Activated naive CD4-positive, alpha-beta T cell treated with Interleukin-2 at 50 U/mL for 16 hours (primary cell): Measurements from ENCODE around the gene MTCH2.
"Not testable (repeated sequence)": the region's sequence is repeated elsewhere in the genome, so short reads cannot be mapped to it uniquely, and the experiment has no call there.

Source experiments
- DNase-seq: peaks from one replicate; pipeline ENCODE4 v3.0.0-alpha.2; 2020

The MTCH2 gene

DNA sequence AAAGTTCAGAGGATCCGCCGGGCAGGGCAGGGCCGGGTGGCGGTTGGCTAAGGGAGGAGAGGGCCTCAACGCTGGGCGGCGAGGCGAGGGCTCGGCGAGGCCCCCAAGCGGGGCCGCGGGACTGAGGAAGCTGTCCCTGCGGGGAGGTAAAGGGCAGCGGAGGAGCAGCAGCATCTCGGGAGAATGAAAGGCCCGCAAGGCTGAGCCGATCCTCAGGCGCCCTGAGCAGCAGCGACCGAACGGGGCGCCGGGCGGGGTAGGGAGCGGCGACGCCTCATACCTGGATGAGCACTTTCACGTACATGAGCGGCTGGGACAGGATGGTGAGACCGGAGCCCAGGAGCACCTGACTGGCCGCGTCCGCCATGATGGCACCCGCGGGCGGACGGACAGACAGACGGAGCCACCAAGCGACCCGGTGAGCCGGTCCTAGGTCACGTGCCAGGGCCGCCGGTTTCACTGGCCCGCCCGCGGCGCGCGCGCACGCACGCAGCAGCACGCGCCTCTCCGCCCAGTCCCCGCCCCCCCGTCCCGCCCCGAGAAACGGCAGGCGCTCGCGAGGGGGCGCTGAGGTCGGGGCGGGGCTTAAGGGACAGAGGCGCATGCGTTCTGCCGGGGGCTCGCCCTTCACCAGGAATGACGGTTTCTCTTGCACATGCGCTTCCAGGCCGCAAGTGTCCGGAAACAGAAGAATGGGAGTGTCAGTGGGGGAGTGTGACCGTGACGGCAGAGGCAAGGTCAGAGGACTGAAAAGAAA, at the start of gene MTCH2:
Gene MTCH2 (minus strand): TSS at position 461 of the 757 bp plus-strand sequence. CDS start 94 bp downstream, at position 367.
- peak; percentile 96 for DNase-seq

DNA sequence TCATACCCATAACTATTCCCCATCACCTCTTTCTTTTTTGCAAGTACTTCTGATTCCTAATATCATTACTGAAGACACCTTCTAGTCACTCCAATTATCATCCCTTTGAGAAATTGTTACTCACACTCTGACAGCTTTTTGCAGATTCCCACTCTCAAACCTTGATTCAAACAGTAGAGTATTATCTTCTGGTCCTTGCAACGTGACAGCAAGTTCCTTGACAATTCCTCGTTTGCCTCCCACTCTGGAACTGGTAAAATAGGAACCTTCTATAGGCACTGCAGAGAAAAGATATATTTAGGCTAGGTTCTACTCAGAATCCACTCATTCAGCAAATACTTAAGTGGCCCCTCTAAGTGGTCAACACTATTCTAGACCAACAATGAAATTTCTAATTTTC, 49.6 kb upstream of the MTCH2 start:
- DNase-seq = no peak

DNA sequence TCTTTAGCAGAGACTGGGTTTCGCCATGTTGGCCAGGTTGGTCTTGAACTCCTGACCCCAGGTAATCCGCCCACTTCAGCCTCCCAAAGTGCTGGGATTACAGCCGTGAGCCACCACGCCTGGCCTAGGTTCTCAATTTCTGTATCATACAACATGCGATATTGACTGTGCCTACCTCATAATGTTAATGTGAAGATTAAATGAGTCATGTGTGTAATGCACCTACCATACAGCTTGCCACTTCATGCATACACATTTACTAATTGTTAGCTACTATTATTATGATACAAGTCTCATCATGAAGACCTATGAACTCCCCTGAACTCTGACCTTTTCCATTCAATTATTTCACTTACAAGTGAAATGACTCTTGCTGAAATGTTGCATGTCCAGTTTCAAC, 47.1 kb upstream of the MTCH2 start:
- DNase-seq = no peak

DNA sequence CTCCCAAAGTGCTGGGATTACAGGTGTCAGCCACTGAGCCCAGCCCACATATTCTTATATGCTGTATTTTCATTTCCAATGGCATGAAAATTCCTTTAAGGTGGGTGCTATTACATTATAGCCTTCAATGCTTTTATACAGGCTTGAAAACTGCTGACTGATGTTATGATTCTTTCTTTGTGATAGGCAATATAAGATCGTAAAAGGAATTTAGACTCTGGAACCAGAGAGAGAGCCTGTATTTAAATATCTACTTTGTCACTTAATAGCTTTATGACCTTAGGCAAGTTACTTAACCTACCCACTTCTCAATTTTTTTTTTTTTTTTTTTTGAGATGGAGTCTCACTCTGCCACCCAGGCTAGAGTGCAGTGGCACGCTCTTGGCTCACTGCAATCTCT, 46.6 kb upstream of the MTCH2 start:
- DNase-seq = no peak

DNA sequence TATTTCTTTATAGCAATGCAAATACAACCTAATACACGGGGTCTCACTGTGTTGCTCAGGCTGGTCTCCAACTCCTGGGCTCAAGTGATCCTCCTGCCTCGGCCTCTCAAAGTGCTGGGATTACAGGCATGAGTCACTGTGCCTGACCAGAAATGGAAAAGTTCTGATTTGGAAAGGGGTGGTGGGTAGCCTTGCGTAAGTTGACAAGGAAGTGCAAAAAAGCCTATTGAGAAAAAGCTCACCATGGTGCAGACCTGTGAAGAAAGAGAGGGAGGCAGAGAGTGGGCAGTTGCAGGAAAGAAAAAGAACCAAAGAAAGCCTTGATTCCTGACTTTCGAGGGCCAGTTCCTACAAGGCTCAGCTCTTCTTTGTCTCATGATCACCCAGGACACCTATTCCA, 45.8 kb upstream of the MTCH2 start:
- no peak for DNase-seq

DNA sequence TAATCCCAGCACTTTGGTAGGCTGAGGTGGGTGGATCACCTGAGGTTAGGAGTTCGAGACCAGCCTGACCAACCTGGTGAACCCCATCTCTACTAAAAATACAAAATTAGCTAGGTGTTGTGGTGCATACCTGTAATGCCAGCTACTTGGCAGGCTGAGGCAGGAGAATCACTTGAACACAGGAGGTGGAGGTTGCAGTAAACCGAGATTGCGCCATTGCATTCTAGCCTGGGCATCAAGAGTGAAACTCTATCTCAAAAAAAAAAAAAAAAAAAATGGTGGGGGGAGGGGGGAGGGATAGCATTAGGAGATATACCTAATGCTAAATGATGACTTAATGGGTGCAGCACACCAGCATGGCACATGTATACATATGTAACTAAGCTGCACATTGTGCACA, 44.3 kb upstream of the MTCH2 start:
- not testable (repeated sequence) for DNase-seq

DNA sequence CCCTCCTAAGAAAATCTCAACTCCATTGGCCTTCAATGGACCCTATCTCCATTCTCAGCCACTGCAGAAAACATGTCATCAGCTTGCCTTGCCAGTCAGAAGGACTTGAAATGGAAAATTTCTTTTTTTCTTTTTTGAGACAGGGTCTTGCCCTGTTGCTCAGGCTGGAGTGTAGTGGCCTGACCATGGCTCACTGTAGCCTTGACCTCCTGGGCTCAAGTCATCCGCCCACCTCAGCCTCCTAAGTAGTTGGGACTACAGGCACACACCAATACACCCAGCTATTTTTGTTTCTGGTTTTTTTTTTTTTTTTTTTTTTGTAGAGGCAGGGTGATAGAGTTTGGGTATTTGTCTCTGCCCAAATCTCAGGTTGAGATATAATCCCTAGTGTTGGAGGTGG, 43.8 kb upstream of the MTCH2 start:
- DNase-seq = no peak

DNA sequence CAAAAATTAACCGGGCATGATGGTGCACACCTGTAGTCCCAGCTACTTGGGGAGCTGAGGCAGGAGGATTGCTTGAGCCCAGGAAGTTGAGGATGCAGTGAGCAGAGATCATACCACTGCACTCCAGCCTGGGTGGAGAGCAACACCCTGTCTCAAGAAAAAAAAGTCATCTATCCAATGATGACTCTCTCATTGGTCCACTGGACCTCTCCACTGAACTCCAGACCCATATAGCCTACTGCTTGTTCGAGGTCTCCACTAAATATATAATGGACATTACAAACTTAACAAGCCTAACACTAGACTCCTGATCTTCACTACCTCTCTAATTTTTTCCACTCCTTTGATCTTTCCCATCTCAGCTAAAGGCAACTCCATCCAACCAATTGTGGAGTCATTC, 33.5 kb upstream of the MTCH2 start:
- no peak for DNase-seq

DNA sequence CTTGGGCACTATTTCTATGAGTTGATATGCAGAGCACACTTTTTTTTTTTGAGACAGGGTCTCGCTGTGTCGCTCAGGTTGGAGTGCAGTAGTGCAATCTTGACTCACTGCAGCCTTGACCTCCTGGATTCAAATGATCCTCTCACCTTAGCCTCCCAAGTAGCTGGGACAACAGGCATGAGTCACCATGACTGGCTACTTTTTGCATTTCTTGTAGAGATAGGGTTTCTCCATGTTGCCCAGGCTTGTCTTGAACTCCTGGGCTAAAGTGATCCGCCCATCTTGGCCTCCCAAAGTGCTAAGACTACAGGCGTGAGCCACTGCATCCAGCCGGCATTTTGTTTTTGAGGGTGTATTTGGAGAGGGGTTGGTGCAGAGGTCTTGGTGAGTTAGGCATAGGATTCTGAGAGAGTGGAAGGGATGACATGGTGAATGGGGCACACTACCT, 29.9 kb upstream of the MTCH2 start:
- no peak for DNase-seq

DNA sequence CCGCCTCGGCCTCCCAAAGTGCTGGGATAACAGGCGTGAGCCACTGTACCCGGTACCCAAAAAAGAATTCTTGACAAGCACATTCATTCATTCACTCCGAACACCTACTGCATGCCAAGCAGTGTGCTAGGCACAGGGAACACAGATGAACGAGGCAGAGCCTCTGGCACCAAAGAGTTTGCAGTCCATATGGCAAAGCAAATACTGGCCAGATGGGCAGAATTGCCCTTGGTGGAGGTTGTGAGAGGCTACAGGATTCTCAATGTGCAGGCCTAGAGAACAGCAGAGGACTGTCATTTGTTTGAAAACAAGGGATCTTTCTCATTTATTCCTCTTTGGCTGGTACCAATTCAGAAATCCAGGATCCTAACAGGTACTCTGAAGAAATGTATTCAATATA, 27.5 kb upstream of the MTCH2 start:
- DNase-seq = no peak

DNA sequence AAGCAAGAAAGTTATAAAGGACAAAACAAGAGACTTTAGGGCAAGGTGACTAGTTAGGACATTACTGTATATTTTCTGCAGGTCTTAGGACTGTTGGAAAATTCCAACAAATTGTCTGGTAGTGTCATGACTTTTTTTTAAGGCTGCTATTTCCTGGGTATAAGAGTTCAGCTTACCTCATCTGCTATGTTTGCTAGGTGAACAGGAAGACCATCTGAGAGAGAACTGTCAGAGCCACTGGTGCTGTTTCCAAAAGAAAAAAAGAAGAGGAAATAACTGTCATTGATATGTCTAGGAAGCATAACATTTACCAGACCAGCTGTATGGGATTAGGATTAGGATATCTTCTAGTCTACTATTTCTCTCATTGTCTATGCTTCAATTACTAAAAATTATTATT, 26.3 kb upstream of the MTCH2 start:
- DNase-seq = no peak

DNA sequence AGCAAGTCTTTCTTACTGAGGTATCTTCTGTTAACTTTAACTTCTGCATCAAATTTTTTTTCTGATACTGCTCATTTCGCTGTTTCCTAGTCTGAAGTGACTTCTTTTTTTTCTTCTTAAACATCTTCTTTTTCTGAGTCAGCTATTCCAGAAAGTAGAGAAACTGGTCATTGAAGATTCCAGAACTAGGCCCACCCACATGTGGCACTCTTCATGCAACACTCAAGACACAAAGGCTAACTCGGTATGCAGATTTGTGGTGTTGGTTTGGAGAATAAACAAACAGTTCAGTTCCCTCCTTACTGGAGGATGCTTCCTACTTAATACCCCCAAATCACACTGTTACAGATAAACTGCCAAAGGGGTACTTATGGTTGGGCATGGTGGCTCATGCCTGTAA, 25.2 kb upstream of the MTCH2 start:
- DNase-seq = no peak

DNA sequence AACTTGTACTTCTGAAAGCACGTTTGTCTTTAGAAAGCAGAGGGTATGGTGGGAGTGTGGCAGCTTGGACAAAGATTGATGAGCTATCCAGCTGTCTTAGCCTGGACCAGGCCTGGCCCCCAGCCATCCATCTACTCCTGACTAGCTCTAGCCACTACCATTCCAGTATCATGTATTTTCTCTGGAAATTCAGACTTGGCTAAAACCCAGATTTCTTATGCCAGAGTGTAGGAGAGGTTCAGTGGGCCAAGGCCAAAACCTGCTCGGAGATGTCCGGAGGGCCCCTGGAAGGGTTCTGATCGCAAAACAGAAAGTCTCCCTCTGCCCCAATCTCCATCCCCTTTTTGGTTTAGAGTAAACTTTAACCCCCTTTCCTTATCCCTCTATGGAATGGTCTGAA, 24.8 kb upstream of the MTCH2 start:
- no peak for DNase-seq

DNA sequence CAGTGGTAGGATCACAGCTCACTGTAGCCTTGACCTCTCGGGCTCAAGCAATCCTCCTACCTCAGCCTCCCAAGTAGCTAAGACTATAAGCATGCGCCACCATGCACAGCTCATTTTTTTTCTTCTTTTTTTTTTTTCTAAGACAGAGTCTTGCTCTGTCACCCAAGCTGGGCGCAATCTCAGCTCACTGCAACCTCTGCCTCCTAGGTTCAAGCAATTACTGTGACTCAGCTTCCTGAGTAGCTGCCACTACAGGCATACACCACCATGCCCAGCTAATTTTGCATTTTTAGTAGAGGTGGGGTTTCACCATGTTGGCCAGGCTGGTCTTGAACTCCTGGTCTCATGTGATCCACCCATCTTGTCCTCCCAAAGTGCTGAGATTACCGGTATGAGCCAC, 22.6 kb upstream of the MTCH2 start:
- DNase-seq = not testable (repeated sequence)

DNA sequence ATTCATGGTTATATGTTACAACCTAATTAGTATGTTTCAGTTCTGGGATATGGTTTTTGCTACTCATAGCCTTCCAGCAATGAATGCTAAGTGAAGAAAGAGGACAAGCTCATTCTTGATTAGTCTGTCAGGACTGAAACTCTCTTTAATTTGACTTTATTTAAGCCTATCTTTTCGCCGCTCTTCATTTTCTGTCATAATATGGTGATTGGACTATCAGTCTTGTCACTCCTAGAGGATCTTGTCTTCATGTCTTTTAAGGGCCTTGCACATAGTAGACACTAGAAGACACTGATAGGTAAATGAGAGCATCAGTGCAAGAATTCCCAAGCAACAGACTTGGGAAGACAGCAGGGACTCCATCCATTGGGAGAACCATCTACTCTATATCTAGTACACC, 18.9 kb upstream of the MTCH2 start:
- no peak for DNase-seq

DNA sequence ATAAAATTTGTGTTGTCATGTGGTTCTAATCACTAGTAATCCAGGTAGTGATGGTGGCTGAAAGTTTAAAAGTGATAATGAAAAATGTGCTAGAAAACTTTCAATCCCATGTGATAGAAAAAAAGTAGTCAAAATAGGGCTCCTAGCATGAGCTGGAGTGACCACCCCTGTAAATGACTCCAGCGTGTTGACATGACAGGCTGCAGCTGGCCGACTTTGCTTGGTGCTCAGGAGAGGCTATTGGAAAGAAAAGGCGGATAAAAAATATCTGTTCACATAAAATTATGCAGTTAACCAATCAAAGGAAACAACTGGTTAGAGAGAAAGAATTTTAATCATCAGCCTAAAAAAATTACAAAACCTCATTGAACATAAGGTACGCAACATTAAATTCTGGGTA, 16.9 kb upstream of the MTCH2 start:
- DNase-seq = no peak

DNA sequence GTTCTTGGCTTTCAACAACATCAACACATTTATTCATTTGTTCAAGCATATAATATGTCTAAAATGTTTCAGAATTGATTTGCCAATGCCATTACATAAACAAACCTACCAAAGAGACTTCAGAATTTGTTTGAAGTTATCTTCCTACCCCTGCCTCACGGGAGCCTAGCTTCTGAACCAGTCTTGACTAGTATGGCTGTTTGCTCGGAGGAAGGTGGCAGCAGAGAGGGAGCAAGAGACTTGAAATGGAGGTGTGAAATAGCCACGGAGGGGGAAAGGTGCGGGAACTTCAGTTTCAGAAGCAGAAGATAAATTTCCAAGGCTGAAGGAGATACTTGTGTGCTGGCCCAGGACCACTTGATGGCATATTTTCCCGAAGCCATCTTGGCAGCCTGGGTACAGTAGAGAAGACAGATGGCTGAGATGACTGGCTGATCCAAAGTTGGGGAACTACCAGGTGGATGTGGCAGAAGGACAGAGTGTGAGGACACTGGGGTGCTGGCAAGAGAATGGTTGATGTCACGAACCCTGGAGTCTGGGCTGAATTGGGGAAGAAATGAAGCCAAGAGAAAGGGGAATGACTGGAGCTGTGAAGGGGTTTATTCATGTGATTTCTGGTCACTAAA, 14.0 kb upstream of the MTCH2 start:
- no peak for DNase-seq

DNA sequence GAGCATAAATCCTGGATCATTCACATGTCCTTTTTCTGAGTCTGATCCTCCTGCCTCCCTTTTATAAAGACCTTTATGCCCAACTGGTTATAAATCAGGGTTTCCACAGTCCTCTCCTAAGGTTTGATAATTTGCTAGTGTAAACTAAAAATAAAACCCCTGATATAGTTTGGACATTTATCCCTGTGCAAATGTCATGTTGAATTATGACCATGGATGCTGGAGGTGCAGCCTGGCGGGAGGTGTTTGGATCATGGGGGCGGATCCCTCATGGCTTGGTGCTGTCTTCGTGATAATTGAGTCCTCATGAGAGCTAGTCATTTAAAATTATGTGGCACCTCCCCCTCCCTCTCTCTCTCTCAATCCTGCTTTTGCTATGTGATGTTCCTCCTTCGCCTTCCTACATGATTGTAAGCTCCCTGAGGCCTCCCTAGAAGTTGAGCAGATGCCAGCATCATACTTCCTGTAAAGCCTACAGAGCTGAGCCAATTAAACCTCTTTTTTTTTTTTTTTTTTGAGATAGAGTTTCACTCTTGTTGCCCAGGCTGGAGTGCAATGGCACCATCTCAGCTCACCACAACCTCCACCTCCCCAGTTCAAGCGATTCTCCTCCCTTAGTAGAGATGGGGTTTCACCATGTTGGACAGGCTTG, 9.6 kb upstream of the MTCH2 start:
- no peak for DNase-seq

DNA sequence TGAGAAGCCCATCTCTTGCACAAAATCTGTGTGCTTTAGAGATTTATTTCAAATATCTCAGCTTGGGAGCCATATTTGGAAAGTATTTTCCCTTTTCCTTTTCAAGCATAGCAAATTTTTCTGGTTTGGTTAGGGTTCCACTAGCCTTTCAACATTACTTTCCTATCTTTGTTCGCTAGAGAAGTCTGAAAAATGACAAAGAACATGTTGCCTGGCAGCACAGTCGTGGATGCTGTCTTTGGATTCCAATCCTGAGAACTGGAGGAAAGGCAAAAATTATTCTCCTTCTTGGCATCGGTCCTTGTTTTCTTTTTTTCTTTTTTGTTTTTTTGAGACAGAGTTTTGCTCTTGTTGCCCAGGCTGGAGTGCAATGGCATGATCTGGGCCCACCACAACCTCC, 6.9 kb upstream of the MTCH2 start:
- DNase-seq = no peak

DNA sequence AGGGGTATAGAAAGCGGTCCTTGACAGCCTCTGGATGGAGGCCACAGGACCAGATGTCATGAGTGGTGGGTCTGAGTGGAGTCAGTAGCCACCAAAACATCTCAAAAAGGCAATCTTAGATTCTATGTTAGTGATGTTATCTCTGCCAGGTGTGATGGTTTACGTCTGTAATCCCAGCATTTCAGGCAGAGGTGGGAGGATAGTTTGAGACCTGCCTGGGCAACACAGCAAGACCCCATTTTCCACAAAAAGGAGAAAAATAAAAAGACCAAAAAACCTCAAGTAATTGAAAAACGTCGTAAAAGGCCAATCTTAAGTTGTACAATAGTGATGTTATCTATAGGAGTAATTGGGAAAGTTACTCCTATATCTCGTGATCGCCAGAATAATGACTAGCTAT, 3.7 kb upstream of the MTCH2 start:
- no peak for DNase-seq

DNA sequence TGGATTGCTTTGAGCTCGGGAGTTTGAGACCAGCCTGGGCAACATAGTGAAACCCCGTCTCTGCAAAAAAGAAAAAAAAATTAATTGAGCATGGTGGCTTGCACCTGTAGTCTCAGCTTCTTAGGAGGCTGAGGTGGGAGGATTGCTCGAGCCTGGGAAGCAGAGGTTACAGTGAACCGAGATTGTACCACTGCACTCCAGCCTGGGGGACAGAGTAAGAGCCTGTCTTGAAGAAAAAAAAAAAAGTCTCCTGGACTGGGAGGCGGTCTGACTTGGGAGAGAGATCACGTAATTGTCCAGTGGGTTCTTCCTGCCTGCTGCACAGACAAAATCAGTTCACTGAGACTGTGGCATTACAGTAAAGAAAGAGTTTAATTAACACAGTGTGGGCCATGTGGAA, 3.1 kb upstream of the MTCH2 start:
- DNase-seq = no peak

DNA sequence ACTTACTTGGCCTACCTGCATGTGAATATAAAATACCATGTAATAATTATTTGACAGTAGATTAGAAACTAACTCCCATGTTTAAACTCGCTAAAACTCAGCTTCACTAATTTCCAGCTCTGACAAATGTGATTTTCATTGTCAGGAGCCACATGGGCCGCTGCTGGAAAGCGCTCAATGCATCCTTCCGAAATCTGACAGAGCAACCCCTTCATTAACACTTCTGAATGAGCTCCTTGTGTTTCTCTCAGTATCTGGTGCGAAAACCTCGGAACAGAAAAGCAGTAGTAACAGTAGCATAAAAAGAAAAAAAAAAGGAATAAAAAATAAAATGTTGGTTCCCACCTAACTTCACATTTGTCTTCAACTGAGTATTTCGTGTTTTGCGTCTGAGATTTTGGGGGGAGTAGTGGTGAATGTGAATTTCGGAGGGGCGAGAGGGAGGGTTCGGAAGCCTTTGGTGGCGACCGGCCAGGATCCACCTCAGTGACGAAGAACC, 710 bp downstream of the MTCH2 start:
- DNase-seq = no peak

DNA sequence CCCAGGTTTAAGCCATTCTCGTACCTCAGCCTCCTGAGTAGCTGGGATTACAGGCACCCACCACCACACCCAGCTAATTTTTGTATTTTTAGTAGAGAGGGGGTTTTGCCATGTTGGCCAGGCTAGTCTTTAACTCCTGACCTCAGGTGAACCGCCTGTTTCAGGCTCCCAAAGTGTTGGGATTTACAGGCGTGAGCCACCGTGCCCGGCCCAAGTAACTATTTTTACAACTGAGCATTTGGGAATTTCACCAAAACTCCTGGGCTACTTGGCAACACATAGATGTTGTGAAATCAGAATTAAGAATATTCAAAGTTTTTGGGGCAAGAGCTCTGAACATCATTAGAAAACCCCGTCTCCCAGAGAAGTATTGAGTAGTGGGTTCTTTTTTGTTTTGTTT, 1.9 kb downstream of the MTCH2 start:
- not testable (repeated sequence) for DNase-seq

DNA sequence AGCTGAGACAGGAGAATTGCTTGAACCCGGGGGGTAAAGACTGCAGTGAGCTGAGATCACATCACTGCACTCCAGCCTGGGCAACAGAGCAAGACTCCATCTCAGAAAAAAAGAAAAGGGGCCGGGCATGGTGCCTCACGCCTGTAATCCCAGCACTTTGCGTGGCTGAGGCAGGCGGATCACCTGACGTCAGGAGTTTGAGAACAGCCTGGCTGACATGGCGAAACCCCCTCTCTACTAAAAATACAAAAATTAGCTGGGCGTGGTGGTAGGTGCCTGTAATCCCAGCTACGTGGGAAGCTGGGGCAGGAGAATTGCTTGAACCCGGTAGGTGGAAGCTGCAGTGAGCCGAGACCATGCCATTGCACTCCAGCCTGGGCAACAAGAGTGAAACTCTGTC, 6.0 kb downstream of the MTCH2 start:
- DNase-seq = not testable (repeated sequence)
